GM18951 (cell line): ENCODE data around the gene NFE2L3.

ENCODE experiments used
- POLR2A ChIP-seq: IDR thresholded peaks from 4 replicates; pipeline ENCODE4 v1.6.1; 2011; ENCODE audit warnings: mild to moderate bottlenecking; ENCODE audit not compliant: insufficient read length, insufficient read depth; ENCODE audit errors: extremely low read depth
- in situ Hi-C: fragments of 300-500 bp; cut with MboI; formaldehyde crosslinking; loops from one replicate; pipeline ENCODE4 v1.12.0; 2022; ENCODE audit warnings: low sequenced_read_pairs, mixed read lengths, inconsistent platforms; ENCODE audit not compliant: unreplicated experiment

The NFE2L3 gene

GRCh38 chr7:26188957-26189541 lies 37.1 kb downstream of the NFE2L3 start:
- TF ChIP-seq POLR2A, result no peak
- in situ Hi-C loops, result no loop called here

GRCh38 chr7:26189697-26190096 lies 37.7 kb downstream of the NFE2L3 start:
- TF ChIP-seq POLR2A, result no peak
- in situ Hi-C loops, result loop anchor here (5.0 to 10.0 kb wide), 3 partner anchors 97 to 295 kb away; no protein-coding TSS in a partner anchor

- no peak for TF ChIP-seq POLR2A
- in situ Hi-C loops, result loop anchor here (5.0 to 10.0 kb wide), 3 partner anchors 98 to 296 kb away; no protein-coding TSS in a partner anchor
Measured at GRCh38 chr7:26190417-26190869, 38.4 kb downstream of the NFE2L3 start.

- in situ Hi-C loops, result loop anchor here (5.0 to 10.0 kb wide), 3 partner anchors 99 to 297 kb away; no protein-coding TSS in a partner anchor
- no peak for TF ChIP-seq POLR2A
Measured at GRCh38 chr7:26191233-26191973, 39.4 kb downstream of the NFE2L3 start.

GRCh38 chr7:26191974-26192479 lies 40.0 kb downstream of the NFE2L3 start:
- TF ChIP-seq POLR2A, result no peak
- in situ Hi-C loops, result loop anchor here (5.0 to 10.0 kb wide), 3 partner anchors 100 to 297 kb away; no protein-coding TSS in a partner anchor

GRCh38 chr7:26192485-26193087 lies 40.6 kb downstream of the NFE2L3 start:
- in situ Hi-C loops, result loop anchor here (5.0 to 10.0 kb wide), 3 partner anchors 100 to 298 kb away; no protein-coding TSS in a partner anchor
- peak; percentile 27 for TF ChIP-seq POLR2A

- in situ Hi-C loops, result loop anchor here (5.0 to 10.0 kb wide), 3 partner anchors 101 to 299 kb away; no protein-coding TSS in a partner anchor
- no peak for TF ChIP-seq POLR2A
Measured at GRCh38 chr7:26193432-26194207, 41.6 kb downstream of the NFE2L3 start.

GRCh38 chr7:26194764-26195163 lies 42.8 kb downstream of the NFE2L3 start:
- in situ Hi-C loops, result loop anchor here (5.0 to 10.0 kb wide), 3 partner anchors 102 to 300 kb away; no protein-coding TSS in a partner anchor

GRCh38 chr7:26195182-26195581 lies 43.2 kb downstream of the NFE2L3 start:
- in situ Hi-C loops, result loop anchor here (10.0 kb wide), 2 partner anchors 170 to 300 kb away; no protein-coding TSS in a partner anchor
- no peak for TF ChIP-seq POLR2A

GRCh38 chr7:26195867-26196657 lies 44.1 kb downstream of the NFE2L3 start:
- in situ Hi-C loops, result loop anchor here (10.0 kb wide), 2 partner anchors 169 to 301 kb away; no protein-coding TSS in a partner anchor
- no peak for TF ChIP-seq POLR2A
